Choroid plexus epithelial cell (primary cell): ENCODE results near the gene MAT2A.

Experiments
- DNase-seq: peaks from one replicate; pipeline ENCODE4 v3.0.0-alpha.2; 2010; ENCODE audit warnings: low read depth
- H3K4me3 ChIP-seq: 2 replicates; pipeline ENCODE4 v1.5.1; 2011; ENCODE audit warnings: low read depth, mild to moderate bottlenecking, control low read depth, low read length, moderate library complexity
- TF ChIP-seq, protein P1 (sequence below): conservative IDR thresholded peaks from 2 replicates; pipeline ENCODE4 v1.5.1; 2011; ENCODE audit warnings: low read depth, mild to moderate bottlenecking, control low read depth, inconsistent platforms, low read length, moderate library complexity

The MAT2A gene

GRCh38 chr2:85575739-85576138 is 36.8 kb downstream of the MAT2A start:
- TF ChIP-seq, protein P1, sequence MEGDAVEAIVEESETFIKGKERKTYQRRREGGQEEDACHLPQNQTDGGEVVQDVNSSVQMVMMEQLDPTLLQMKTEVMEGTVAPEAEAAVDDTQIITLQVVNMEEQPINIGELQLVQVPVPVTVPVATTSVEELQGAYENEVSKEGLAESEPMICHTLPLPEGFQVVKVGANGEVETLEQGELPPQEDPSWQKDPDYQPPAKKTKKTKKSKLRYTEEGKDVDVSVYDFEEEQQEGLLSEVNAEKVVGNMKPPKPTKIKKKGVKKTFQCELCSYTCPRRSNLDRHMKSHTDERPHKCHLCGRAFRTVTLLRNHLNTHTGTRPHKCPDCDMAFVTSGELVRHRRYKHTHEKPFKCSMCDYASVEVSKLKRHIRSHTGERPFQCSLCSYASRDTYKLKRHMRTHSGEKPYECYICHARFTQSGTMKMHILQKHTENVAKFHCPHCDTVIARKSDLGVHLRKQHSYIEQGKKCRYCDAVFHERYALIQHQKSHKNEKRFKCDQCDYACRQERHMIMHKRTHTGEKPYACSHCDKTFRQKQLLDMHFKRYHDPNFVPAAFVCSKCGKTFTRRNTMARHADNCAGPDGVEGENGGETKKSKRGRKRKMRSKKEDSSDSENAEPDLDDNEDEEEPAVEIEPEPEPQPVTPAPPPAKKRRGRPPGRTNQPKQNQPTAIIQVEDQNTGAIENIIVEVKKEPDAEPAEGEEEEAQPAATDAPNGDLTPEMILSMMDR: no peak
- H3K4me3 ChIP-seq: no peak overlapping the region
- DNase-seq: no peak

- no peak overlapping the region for H3K4me3 ChIP-seq
- DNase-seq: no peak
- TF ChIP-seq, protein P1: no peak
Observed at GRCh38 chr2:85577063-85577385, 38.1 kb downstream of the MAT2A start.

DNA sequence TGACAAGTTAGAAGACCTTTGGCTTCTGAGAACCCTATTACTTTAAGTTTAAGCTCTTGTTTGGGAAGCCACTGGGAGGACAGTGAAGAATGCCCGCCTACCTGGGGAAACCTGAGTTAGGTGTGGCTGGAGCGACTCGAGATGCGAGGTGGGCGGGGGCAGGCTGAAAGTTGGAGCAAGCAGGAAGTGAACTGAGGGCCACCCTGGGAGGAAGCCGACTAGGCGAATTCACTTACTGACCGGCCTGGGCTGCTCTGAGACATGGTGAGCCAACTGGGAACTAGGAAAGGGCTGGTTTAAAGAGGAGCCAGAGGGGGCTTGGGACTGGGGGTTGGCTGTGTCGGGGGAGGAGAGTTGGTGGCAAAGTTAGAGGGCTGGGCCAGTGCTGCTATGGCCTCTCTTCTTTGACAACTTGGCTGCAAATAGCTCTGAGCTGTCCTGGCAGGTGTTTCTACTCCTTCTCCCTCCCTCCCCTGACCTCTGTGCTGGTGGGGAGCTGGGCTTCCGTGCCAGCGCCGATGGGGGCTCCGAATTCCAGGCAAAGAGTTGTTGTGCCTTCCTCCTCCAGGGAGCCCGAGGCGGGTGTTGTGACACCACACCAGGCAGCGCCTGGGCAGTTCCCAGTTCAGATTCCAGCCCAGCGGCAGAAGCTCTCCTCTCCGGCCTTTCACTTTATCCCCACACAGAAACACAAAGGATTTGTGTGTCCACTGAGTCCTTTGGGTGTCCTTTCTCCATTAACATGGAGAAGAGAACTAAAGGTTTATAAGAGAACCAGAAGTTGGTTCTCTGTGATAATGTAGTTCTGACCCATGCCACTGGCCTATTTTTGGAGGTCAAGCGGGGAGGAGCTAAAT is 38.6 kb downstream of the MAT2A start, which contains the start of gene VAMP8:
TSS of gene VAMP8 (plus strand) at position 201 of the 857 bp plus-strand sequence. CDS start at position 262, 61 bp downstream.
- DNase-seq: no peak
- TF ChIP-seq, protein P1: no peak
- H3K4me3 ChIP-seq: no peak within 1 kb of the TSS

DNA sequence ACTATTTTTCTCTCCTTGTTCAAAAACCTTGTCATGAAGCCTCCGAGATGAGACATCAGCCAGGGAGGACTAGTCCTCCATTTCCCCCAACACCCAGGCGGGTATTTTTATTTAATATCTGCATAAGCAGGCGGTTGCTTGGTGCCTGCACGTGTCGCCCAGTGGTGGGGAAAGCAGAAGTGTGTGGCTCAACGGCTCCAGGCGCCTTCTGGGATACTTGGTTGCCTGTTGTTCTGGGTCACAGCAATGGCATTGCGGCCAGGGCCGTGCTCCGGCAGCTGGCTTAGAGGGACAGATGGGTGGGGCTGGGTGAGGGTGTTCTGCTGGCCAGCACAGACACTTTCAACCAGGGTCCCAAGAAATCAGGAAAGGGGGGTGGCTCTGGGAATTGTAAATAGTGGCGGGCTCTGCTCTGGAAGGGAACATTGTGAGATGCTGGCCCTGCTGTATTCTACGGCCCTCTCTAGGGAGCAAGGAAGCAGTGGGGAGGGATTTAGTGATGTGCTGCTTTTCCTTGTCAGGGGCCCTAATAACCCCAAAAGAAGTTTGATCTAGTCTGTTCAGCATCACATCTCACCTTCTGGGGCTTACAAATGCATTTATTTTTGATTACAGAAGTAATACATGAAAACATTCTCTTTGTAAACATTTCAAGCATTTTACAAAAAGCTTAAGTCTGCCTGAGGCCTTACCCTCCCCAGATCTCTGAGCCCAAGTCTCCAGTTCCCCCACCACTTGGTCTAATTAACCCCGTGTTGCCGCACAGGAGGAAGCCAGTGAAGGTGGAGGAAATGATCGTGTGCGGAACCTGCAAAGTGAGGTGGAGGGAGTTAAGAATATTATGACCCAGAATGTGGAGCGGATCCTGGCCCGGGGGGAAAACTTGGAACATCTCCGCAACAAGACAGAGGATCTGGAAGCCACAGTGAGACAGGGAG is 39.5 kb downstream of the MAT2A start:
- TF ChIP-seq, protein P1: no peak
- no peak overlapping the region for H3K4me3 ChIP-seq
- no peak for DNase-seq

- DNase-seq: no peak
- TF ChIP-seq, protein P1: no peak
- no peak overlapping the region for H3K4me3 ChIP-seq
Observed at GRCh38 chr2:85579266-85579935, 40.4 kb downstream of the MAT2A start.

DNA sequence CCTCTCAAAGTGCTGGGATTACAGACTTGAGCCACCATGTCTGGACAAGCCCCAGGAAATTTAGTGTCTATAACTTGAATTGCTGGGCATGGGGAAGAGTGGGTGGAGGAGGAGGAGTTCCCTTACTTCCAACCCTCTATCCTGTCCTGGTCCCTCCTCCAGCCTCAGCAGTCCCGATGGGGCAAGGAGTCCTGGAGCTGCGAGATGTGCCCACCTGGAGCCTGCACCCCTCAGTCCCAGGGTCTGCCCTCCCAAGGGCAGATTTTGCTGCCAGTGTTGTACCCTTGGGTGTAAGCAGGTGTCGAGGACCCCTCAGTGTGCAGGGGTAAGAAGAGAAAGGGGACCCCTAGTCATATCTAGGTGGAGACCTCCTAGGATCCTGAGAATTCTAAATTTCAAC is 41.2 kb downstream of the MAT2A start:
- no peak for DNase-seq
- H3K4me3 ChIP-seq: no peak overlapping the region
- TF ChIP-seq, protein P1: no peak
